Measurements from ENCODE around the gene RMC1. TPM values are rescaled to one million over a fixed set of nuclear protein-coding genes. Genes with fewer than 3 reads are reported as not detected.

RMC1 gene
- total and polyA plus RNA-seq, 2 of the 13 experiments (the other 11 are each of a cell fraction or from before 2014, with no cell fraction given) = 9.4 to 19.5 TPM

GRCh38 chr18:23545247-23545789 is 42.0 kb downstream of the RMC1 start (continued):
- TF ChIP-seq YY1 (IDR thresholded peaks at IDR 0.05; ENCODE audit: insufficient read depth, insufficient replicate concordance, low read depth, low read length) (no peak), LCORL (IDR thresholded peaks at IDR 0.05) (no peak), LCORL (CRISPR knock-in tag; IDR thresholded peaks at IDR 0.05) (no peak), ZBTB21 (CRISPR knock-in tag; IDR thresholded peaks at IDR 0.05) (no peak), NFYB (CRISPR knock-in tag; IDR thresholded peaks at IDR 0.05) (no peak), ZNF446 (CRISPR knock-in tag; IDR thresholded peaks at IDR 0.05) (no peak), IRF1 (CRISPR knock-in tag; IDR thresholded peaks at IDR 0.05; ENCODE audit: low read depth) (no peak), RFXANK (CRISPR knock-in tag; IDR thresholded peaks at IDR 0.05) (no peak), KLF6 (CRISPR knock-in tag; IDR thresholded peaks at IDR 0.05) (0 out of 2 replicates have a peak, but pooled peaks have one; percentile 30), GATAD2A (CRISPR knock-in tag; IDR thresholded peaks at IDR 0.05) (peak; percentile 91), SAP130 (CRISPR knock-in tag; IDR thresholded peaks at IDR 0.05; ENCODE audit: low read depth) (peak; percentile 75), RXRA (CRISPR knock-in tag; IDR thresholded peaks at IDR 0.05) (peak; percentile 98), ZFAT (CRISPR knock-in tag; conservative IDR thresholded peaks at IDR 0.05) (no peak), SKI (IDR thresholded peaks at IDR 0.05; ENCODE audit: partially characterized antibody) (peak; percentile 77), ZNF605 (CRISPR knock-in tag; IDR thresholded peaks at IDR 0.05) (peak; percentile 39; the same call in 1 of the 2 replicates), BCL6 (CRISPR knock-in tag; IDR thresholded peaks at IDR 0.05) (peak; percentile 83), ZBTB8A (CRISPR knock-in tag; IDR thresholded peaks at IDR 0.05; ENCODE audit: borderline replicate concordance, low read depth) (no peak), ZNF12 (CRISPR knock-in tag; IDR thresholded peaks at IDR 0.05) (no peak), ARID2 (CRISPR knock-in tag; IDR thresholded peaks at IDR 0.05; ENCODE audit: borderline replicate concordance) (peak; percentile 63; the same call in 1 of the 2 replicates), ZFP90 (CRISPR knock-in tag; IDR thresholded peaks at IDR 0.05; ENCODE audit: borderline replicate concordance) (no peak), NCOA2 (CRISPR knock-in tag; IDR thresholded peaks at IDR 0.05) (peak; percentile 79), CEBPB (IDR thresholded peaks at IDR 0.05; ENCODE audit: borderline replicate concordance, low read depth, low read length) (peak; percentile 39), MIER3 (CRISPR knock-in tag; IDR thresholded peaks at IDR 0.05; ENCODE audit: borderline replicate concordance) (no peak; the same call in 1 of the 2 replicates), TFDP2 (CRISPR knock-in tag; IDR thresholded peaks at IDR 0.05) (peak; percentile 17; the same call in 1 of the 2 replicates), FOXA1 (IDR thresholded peaks at IDR 0.05) (peak; percentile 75), FOXA1 (CRISPR knock-in tag; IDR thresholded peaks at IDR 0.05) (peak; percentile 94), TBX2 (CRISPR knock-in tag; IDR thresholded peaks at IDR 0.05; ENCODE audit: borderline replicate concordance) (peak; percentile 47; the same call in 1 of the 2 replicates), BHLHE40 (IDR thresholded peaks at IDR 0.05; ENCODE audit: low read length) (peak; percentile 43; the same call in 1 of the 2 replicates), ZNF30 (CRISPR knock-in tag; IDR thresholded peaks at IDR 0.05) (no peak), ELF3 (CRISPR knock-in tag; IDR thresholded peaks at IDR 0.05) (peak; percentile 61), ZFP62 (CRISPR knock-in tag; IDR thresholded peaks at IDR 0.05) (no peak), ZNF546 (CRISPR knock-in tag; conservative IDR thresholded peaks at IDR 0.05) (no peak), ETV6 (CRISPR knock-in tag; conservative IDR thresholded peaks at IDR 0.05) (no peak), ZNF264 (CRISPR knock-in tag; IDR thresholded peaks at IDR 0.05) (peak; percentile 47; the same call in 1 of the 2 replicates)

Measured in HepG2 (cell line).